ENCODE results near the gene RFC4.

DNA sequence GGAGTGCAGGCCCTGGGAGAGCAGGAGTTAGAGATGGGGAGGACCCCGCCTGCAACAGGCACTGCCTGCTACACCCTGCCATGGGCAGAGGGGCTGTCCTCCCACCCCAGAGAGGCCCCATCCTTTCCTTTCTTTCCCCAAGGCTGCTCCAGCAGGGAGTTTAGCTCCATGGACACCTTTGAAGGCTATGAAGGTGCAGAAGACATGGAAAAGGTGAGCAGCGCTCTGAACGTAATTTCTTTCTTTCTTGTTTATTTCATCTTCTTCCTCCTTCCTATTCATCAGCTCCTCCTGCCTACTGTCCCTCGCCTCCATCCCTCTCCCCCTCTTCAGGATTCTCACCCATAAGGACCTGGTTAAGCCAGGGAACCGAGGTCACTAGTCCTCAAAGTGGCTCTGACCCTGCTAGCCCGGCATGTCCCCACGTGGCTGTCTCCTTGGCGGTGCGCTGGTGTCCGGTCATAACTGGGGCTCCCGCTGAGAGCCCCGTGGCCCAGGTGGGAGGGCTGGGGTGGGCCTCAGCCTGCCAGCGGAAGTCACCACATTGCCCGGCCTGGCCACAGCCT lies 20.2 kb upstream of the RFC4 start:
- TF ChIP-seq CTCF (IDR thresholded peaks at IDR 0.05; ENCODE audit: poor library complexity): no peak
- no peak for TF ChIP-seq EZH2phosphoT487 (IDR thresholded peaks at IDR 0.05; ENCODE audit: low read depth, severe bottlenecking, unreplicated experiment)
